ENCODE results near the gene HMBS.

HMBS gene

GRCh38 chr11:119077839-119078238 is 6.8 kb upstream of the HMBS start:
- DNase-seq = no peak

- DNase-seq = no peak
These were observed 5.8 kb upstream of the HMBS start for GRCh38 chr11:119078675-119079420.

- DNase-seq = no peak
These were observed 2.9 kb upstream of the HMBS start for GRCh38 chr11:119081682-119082260.

- DNase-seq = no peak
These were observed 761 bp downstream of the HMBS start for GRCh38 chr11:119085437-119085847.

- DNase-seq = no peak
These were observed 2.4 kb downstream of the HMBS start for GRCh38 chr11:119087123-119087522.

DNA sequence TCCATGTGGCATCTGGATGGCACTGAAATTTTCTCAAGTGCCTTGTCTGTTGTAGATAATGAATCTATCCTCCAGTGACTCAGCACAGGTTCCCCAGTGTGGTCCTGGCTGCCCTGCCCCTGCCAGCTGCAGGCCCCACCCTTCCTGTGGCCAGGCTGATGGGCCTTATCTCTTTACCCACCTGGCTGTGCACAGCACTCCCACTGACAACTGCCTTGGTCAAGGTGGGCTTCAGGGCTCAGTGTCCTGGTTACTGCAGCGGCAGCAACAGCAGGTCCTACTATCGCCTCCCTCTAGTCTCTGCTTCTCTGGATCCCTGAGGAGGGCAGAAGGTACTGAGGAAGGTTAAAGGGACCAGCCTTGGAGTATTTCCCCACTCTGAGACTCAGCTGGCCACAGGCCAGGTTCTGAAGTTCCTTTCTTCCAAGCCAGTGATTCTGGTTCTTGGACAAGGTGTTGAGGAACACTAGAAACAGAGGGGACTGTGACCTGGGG is 3.1 kb downstream of the HMBS start:
- DNase-seq = no peak

GRCh38 chr11:119088406-119088805 is 3.7 kb downstream of the HMBS start:
- DNase-seq = no peak

DNA sequence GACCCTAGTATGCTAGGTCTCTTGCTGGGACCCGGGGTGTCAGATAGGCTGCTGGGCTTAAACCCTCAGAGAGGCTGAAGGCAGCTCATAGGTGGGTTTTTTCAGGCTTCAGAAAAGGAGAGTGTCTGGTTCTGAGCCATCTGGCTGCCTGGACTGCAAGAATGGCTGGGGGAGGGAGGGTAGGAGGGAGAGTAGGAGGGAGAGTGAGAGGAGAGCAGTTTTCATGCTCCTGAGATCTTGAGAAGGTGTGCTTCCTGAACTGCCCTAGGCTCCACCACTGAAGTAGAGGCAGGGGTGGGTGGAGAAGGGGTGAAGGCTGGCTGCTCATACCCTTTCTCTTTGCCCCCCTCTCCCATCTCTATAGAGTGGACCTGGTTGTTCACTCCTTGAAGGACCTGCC is 4.6 kb downstream of the HMBS start:
- DNase-seq = no peak

GRCh38 chr11:119091178-119091577 is 6.5 kb downstream of the HMBS start:
- DNase-seq = no peak

- DNase-seq = no peak
These were observed 7.5 kb downstream of the HMBS start for GRCh38 chr11:119091966-119092879.

- no peak for DNase-seq
These were observed 8.5 kb downstream of the HMBS start for GRCh38 chr11:119092880-119093842.

- no peak for DNase-seq
These were observed 9.5 kb downstream of the HMBS start for GRCh38 chr11:119093942-119094815.

DNA sequence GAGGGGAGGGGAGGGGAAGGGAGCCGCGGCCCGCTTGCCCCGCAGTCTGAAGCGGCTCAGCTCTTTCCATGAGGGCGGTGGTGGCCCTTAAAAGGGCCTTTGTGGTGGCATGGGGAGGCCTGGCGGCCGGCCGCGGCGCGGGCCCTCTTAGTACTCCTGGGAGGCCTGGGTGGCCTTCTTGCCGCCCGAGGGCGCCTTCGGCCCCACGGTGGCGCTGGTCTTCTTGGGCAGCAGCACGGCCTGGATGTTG is 10.1 kb downstream of the HMBS start:
- DNase-seq = no peak

GRCh38 chr11:119095066-119095880 is 10.6 kb downstream of the HMBS start:
- DNase-seq = peak; percentile 98

DNA sequence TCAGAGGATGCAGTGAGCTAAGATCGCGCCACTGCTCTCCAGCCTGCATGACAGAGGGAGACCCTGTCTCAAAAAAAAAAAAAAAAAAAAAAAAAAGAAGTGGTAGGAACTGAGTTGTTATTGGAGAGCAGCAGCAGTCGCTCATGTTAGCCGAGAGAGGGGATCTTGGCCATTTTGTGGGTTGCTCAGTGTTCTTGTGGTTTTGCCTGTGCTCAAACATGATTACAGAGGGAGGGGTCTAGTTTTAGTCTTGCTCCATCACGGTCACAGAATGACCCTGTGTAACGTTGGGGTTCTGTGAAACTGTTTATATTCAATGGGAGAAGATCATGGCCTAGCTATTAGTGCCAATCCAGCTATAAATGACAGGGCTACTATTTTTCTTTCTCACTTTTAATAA is 15.0 kb downstream of the HMBS start:
- no peak for DNase-seq

DNA sequence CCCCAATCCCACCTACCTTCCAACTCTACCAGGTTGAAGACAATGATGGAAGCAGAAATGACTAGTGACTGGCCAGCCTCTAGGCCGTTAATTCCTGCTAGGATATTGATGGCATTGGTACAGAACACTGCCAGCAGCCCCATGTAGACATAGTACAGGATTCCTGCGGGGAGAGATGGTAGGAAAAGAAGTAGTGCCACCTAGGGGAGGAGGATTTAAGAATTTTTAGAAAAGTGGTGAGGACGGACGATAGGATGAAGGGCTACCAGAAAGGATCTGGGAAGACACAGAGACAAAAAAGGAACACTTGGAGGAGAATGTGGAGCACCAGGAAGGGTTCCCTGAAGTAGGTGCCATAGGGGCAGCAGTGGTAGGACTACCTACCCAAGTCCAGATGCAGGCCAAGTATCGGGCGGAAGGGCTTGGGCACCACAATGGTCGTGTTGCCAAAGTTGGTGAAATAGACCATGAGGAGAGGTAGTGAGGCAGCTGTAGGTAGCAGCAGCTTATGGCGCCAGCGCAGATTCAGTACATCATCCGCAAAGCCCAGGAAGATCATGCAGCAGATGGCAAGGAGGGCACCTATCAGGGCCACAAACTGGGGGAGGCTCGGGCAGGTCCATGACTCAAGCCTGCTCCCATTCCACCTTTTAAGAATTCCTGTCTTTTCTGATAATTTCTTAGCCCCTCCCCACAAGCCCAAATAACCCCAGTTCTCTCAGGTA is 15.7 kb downstream of the HMBS start:
- no peak for DNase-seq

GRCh38 chr11:119100994-119101758 is 16.5 kb downstream of the HMBS start:
- no peak for DNase-seq

- DNase-seq = peak; percentile 92
These were observed 17.2 kb downstream of the HMBS start, which contains the start of gene DPAGT1 for GRCh38 chr11:119101759-119102423. Gene DPAGT1, minus strand, starts transcription at chr11:119101853. Its CDS starts 198 bp downstream, at chr11:119101655.
